GM15510 (cell line): ENCODE measurements around the gene PALD1.

Source experiments
- POLR2A ChIP-seq: IDR thresholded peaks from 3 replicates; pipeline ENCODE4 v1.6.1; 2011; ENCODE audit warnings: borderline replicate concordance; ENCODE audit not compliant: insufficient read length; ENCODE audit errors: extremely low read depth

The PALD1 gene

DNA sequence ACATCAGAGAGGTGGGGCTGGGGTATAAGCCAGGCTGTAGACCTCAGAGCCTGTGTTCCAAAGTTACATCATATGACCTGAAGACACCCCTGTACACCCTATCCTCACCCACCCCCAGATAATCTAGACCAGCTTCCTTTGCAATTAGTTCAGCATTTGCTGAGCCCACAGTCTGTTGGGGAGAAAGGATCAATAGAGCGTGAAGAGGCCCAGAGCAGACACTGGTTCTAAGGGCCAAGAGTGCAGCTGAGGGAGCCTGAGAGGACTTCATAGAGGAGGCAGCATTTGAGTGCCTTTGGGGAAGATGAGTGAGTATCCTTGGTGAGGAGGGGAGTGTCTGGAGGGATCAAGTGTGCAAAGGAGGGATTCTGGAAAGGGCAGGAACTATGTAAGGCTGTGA is 65.3 kb downstream of the PALD1 start:
- no peak for TF ChIP-seq POLR2A

DNA sequence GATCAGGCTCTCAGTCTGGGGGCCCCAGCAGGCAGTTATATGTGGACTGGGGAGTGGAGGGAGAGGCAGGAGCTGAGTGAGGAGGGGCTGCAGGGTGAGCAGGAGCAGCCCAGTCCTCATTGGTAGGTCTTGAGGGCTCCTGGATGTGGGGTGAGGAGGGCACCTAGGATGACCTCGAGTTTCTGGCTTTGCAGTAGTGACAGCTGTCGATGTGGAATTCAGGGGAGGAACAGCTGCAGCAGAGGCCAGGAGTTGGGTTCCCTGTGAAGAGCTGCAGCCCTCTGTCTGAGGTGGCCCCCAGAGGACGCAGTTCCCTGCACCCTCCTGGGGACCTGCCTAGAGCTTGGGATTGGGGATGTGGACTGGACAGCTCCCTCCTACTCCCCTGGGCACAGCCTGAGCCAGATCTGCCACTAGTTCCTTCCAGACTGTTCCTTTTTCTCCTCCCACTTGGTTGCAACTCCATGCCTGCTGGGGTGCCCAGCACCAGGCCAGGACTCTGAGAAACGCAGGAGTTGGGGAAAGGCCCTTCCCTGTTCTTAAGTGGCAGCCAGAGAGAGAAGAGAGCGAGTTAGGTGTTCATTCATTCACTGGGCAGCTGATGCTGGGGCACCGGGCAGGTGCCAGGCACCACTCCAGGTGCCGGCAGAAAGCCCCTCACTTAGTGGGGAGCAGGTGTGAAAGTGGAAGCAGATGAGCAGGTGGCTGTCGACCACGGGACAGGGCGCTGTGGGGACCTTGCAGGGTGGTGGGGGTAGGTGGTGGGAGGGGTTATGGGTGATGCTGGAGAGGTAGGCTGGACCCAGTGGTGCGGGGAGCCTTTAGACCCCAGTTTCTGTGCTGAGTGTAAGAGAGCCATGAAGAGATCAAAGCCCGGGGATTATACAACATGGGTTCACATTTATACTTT is 66.1 kb downstream of the PALD1 start:
- no peak for TF ChIP-seq POLR2A

DNA sequence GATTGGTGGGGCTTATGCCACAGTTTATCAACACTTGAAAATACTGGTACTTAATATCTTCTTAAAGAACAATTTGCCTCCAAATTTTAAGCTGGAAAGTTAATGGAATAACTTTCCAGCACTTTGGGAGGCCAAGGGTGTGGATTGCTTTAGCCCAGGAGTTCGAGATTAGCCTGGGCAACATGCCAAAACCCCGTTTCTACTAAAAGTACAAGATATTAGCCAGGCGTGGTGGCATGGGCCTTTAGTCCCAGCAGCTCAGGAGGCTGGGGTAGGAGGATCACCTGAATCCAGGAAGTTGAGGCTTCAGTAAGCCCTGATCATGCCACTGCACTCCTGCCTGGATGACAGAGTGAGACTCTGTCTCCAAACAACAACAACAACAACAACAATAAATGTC is 68.0 kb downstream of the PALD1 start:
- no peak for TF ChIP-seq POLR2A

GRCh38 chr10:70549351-70549961 is 70.9 kb downstream of the PALD1 start:
- no peak for TF ChIP-seq POLR2A

- TF ChIP-seq POLR2A = no peak
These were observed 71.4 kb downstream of the PALD1 start for GRCh38 chr10:70549962-70550458.

- TF ChIP-seq POLR2A = no peak
These were observed 71.9 kb downstream of the PALD1 start for GRCh38 chr10:70550459-70550858.

DNA sequence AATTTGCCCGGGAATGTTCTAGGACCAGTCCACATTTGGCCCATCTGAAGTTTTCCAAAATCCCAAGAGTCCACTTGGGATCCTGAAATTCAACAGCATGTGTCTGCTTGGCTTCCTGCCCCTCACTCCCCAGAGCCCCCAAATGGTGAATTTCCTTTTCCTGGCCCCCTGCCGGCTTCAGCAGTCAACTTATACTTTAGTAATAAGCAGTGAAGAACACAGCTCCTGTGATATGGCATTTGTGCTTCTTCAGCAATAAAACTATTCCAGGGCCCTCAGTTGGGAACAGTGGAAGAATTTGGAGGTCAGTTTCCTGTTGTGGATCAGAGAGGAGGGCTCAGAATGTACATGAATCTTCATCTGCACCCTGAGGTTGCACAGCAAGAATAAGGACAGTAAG is 72.9 kb downstream of the PALD1 start:
- TF ChIP-seq POLR2A = no peak

DNA sequence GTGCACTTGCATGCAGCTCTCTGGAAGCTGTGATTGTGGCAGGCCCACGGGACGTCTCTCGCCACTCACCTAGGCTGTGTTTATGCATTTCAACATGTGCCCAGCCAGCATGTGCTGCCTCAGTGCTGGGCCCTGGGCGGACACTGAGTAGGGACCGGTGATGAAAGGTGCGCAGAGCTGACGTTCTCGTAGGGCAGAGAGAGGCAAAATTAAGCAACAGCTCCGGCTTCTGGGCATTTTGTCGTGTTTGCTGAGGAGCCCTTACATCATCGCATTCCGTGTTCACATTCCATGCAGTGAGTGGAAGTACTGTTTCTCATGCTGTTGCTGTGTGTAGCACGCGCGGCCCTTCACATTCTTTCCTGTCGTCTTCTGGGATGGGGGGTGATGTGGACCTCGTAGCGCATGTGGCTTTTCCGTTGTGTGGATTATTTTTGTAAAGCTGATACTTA is 73.4 kb downstream of the PALD1 start:
- no peak for TF ChIP-seq POLR2A

- no peak for TF ChIP-seq POLR2A
These were observed 74.0 kb downstream of the PALD1 start for GRCh38 chr10:70552586-70552985.

- no peak for TF ChIP-seq POLR2A
These were observed 76.8 kb downstream of the PALD1 start for GRCh38 chr10:70555371-70555770.

- TF ChIP-seq POLR2A = no peak
These were observed 78.7 kb downstream of the PALD1 start for GRCh38 chr10:70557086-70557845.

- no peak for TF ChIP-seq POLR2A
These were observed 79.3 kb downstream of the PALD1 start for GRCh38 chr10:70557876-70558275.

DNA sequence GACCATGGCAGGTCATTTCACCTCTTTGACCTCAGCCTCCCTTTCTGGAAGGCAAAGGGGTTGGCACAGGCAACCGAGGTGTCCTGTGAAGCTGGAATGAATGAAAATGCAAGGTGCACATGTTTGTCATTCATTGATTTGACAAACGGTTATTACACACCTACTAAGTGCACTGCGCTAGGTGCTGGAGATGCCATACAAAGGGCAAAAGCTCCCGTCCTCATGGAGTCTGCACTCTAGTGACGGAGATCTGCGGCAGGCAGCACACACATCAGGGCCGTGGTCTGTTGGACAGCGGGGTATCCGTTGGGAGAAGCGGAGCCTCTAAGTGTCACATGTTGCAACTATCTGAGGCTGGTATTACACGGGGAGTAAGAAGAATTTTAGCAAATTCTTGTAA is 79.7 kb downstream of the PALD1 start:
- no peak for TF ChIP-seq POLR2A

- no peak for TF ChIP-seq POLR2A
These were observed 80.6 kb downstream of the PALD1 start for GRCh38 chr10:70558871-70559810.
